Measurements from ENCODE around the gene MEGF11. TPM values are rescaled to one million over a fixed set of nuclear protein-coding genes. Genes with fewer than 3 reads are reported as not detected.

The MEGF11 gene
- total RNA-seq, 1 experiment from 2014 or later, result not detected

DNA sequence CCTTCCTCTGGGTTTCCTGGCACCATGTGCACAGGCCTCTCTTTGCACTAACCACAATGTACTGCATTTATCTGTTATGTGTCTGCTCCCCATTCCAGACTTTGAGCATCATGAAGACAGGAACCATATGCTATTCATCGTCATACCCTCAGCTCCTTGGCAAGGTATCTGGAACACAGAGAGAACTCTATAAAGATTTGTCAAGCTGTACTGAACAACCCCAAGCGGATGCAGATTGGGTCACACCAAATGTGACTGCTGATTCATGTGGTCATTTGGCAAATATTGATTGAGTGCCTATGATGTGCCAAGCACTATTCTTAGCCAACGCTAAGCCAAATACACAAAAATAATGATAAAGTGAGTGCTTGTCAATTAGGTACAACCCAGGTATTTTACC lies 7.5 kb upstream of the MEGF11 start:
- Histone ChIP-seq H3K79me2 (ENCODE audit: low read length) (no peaks in the 10 kb centered on the region), H3K36me3 (ENCODE audit: low read depth, low read length) (no peaks in the 10 kb centered on the region), H3K9me3 (ENCODE audit: low read length) (no peaks in the 10 kb centered on the region), H3F3A (ENCODE audit: low read length, unreplicated experiment) (no peaks in the 10 kb centered on the region), H3K27me3 (ENCODE audit: low read length) (peaks cover 6% of the 10 kb centered on the region; the same call in 1 of the 2 replicates), H3K27ac (ENCODE audit: low read length) (no peak overlapping the region), H3K9ac (ENCODE audit: low read length) (no peak overlapping the region), H3K4me3 (ENCODE audit: low read length) (no peak overlapping the region), H3K9me2 (replicated peaks; ENCODE audit: low read length) (no peaks in the 10 kb centered on the region), H3K4me2 (ENCODE audit: low read length) (no peak overlapping the region), H3K4me1 (ENCODE audit: insufficient read depth, low read length) (no peaks in the 10 kb centered on the region), H4K20me1 (ENCODE audit: low read length) (no peaks in the 10 kb centered on the region), H2AFZ (ENCODE audit: low read length) (no peak overlapping the region)
- BruUV-seq (replicated peaks), result no TSS peak
- intact Hi-C loops (cut with micrococcal nuclease), result no loop called here
- no peak for ATAC-seq
- CTCF ChIA-PET, result no interaction called here
- DNase-seq, result no peak
- TF ChIP-seq EZH2 (IDR thresholded peaks at IDR 0.05; ENCODE audit: low read length, unreplicated experiment) (no peak), EZH2phosphoT487 (IDR thresholded peaks at IDR 0.05; ENCODE audit: borderline replicate concordance, low read length) (no peak)
- TF ChIP-seq, protein P1, sequence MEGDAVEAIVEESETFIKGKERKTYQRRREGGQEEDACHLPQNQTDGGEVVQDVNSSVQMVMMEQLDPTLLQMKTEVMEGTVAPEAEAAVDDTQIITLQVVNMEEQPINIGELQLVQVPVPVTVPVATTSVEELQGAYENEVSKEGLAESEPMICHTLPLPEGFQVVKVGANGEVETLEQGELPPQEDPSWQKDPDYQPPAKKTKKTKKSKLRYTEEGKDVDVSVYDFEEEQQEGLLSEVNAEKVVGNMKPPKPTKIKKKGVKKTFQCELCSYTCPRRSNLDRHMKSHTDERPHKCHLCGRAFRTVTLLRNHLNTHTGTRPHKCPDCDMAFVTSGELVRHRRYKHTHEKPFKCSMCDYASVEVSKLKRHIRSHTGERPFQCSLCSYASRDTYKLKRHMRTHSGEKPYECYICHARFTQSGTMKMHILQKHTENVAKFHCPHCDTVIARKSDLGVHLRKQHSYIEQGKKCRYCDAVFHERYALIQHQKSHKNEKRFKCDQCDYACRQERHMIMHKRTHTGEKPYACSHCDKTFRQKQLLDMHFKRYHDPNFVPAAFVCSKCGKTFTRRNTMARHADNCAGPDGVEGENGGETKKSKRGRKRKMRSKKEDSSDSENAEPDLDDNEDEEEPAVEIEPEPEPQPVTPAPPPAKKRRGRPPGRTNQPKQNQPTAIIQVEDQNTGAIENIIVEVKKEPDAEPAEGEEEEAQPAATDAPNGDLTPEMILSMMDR (conservative IDR thresholded peaks at IDR 0.05; ENCODE audit: low read depth, low read length), result no peak
- POLR2A ChIA-PET (ENCODE audit: unreplicated experiment), result interaction anchor here (0.6 kb wide), 1 partner anchor 650 kb away, joined by 3 read pairs; no protein-coding TSS in a partner anchor

- ATAC-seq, result no peak
Measured at GRCh38 chr15:66256692-66257091, 3.1 kb upstream of the MEGF11 start.

More at GRCh38 chr15:66256692-66257091, 3.1 kb upstream of the MEGF11 start:
- Histone ChIP-seq H3K9me2 (replicated peaks; ENCODE audit: low read length) (no peaks in the 10 kb centered on the region), H2AFZ (ENCODE audit: low read length) (no peak overlapping the region), H3K79me2 (ENCODE audit: low read length) (no peaks in the 10 kb centered on the region), H3K4me3 (ENCODE audit: low read length) (no peak overlapping the region), H3K27ac (ENCODE audit: low read length) (no peak overlapping the region), H3K4me2 (ENCODE audit: low read length) (no peak overlapping the region), H3F3A (ENCODE audit: low read length, unreplicated experiment) (no peaks in the 10 kb centered on the region), H3K4me1 (ENCODE audit: insufficient read depth, low read length) (no peaks in the 10 kb centered on the region), H3K9me3 (ENCODE audit: low read length) (no peaks in the 10 kb centered on the region), H4K20me1 (ENCODE audit: low read length) (no peaks in the 10 kb centered on the region), H3K27me3 (ENCODE audit: low read length) (peaks cover 17% of the 10 kb centered on the region; the same call in 1 of the 2 replicates), H3K9ac (ENCODE audit: low read length) (no peak overlapping the region), H3K36me3 (ENCODE audit: low read depth, low read length) (no peaks in the 10 kb centered on the region)
- ChIA-PET POLR2A (ENCODE audit: unreplicated experiment) (no interaction called here), CTCF (no interaction called here)
- intact Hi-C loops (cut with micrococcal nuclease), result no loop called here
- DNase-seq, result no peak
- TF ChIP-seq, protein P1 (conservative IDR thresholded peaks at IDR 0.05; ENCODE audit: low read depth, low read length), result no peak
- TF ChIP-seq EZH2 (IDR thresholded peaks at IDR 0.05; ENCODE audit: low read length, unreplicated experiment) (no peak), EZH2phosphoT487 (IDR thresholded peaks at IDR 0.05; ENCODE audit: borderline replicate concordance, low read length) (no peak)
- no TSS peak for BruUV-seq (replicated peaks)
